ENCODE measurements around the gene PALM2AKAP2. TPM values are rescaled to one million over a fixed set of nuclear protein-coding genes. Genes with fewer than 3 reads are reported as not detected.

Gene PALM2AKAP2
- total and polyA plus RNA-seq, 2 experiments from 2014 or later: 13.1 to 16.7 TPM

- 33 to 49% methylated on average over 2 of the region's 2 CpGs for WGBS, 2 experiments (ENCODE audit: low coverage in 1 of 2, low lambda C conversion rate in 2 of 2, missing lambda C conversion rate in 2 of 2)
- Histone ChIP-seq H3K27ac (peak overlapping the region; percentile 55), H3K4me2 (ENCODE audit: unreplicated experiment) (no peak overlapping the region)
These were observed 13.6 kb upstream of the PALM2AKAP2 start for GRCh38 chr9:109766351-109766750.

GRCh38 chr9:109767404-109767803 is 12.6 kb upstream of the PALM2AKAP2 start:
- peaks cover 12% of the 10 kb centered on the region; the same call in 1 of the 2 replicates for H3F3A ChIP-seq (ENCODE audit: insufficient read depth)
- no peak for TF ChIP-seq EZH2phosphoT487 (IDR thresholded peaks at IDR 0.05; ENCODE audit: insufficient read depth, low read depth)
- no peak for TF ChIP-seq EZH2 (IDR thresholded peaks at IDR 0.05; ENCODE audit: insufficient read depth, poor library complexity, severe bottlenecking)
- no peaks in the 10 kb centered on the region for H3K79me2 ChIP-seq (ENCODE audit: insufficient read depth)
- no peaks in the 10 kb centered on the region for H3K27me3 ChIP-seq (replicated peaks; ENCODE audit: insufficient read depth)
- H3K36me3 ChIP-seq (ENCODE audit: low read depth): no peaks in the 10 kb centered on the region
- DNase-seq: no peak
- H3K9ac ChIP-seq: no peak overlapping the region
- WGBS, 2 experiments (ENCODE audit: low coverage in 1 of 2, low lambda C conversion rate in 2 of 2, missing lambda C conversion rate in 2 of 2): 83 to 88% methylated on average over 4 of the region's 4 CpGs
- no peak overlapping the region for H3K4me2 ChIP-seq (ENCODE audit: unreplicated experiment)
- no peak overlapping the region for H3K4me3 ChIP-seq
- in situ Hi-C loops (cut with MboI): no loop called here
- no peaks in the 10 kb centered on the region for H3K9me3 ChIP-seq (ENCODE audit: low read depth)
- no peaks in the 10 kb centered on the region for H4K20me1 ChIP-seq (ENCODE audit: insufficient read depth)
- no peak overlapping the region for H2AFZ ChIP-seq
- H3K4me1 ChIP-seq (ENCODE audit: insufficient read depth): peaks cover 49% of the 10 kb centered on the region
- H3K27ac ChIP-seq: no peak overlapping the region
- no peaks in the 10 kb centered on the region for H3K9me2 ChIP-seq (ENCODE audit: insufficient read depth)

More at GRCh38 chr9:109766351-109766750, 13.6 kb upstream of the PALM2AKAP2 start:
- Histone ChIP-seq H3K4me3 (no peak overlapping the region), H3K9me3 (ENCODE audit: low read depth) (no peaks in the 10 kb centered on the region), H3K9me2 (ENCODE audit: insufficient read depth) (no peaks in the 10 kb centered on the region), H3K36me3 (ENCODE audit: low read depth) (no peaks in the 10 kb centered on the region), H4K20me1 (ENCODE audit: insufficient read depth) (no peaks in the 10 kb centered on the region), H3K27me3 (replicated peaks; ENCODE audit: insufficient read depth) (no peaks in the 10 kb centered on the region), H3K79me2 (ENCODE audit: insufficient read depth) (no peaks in the 10 kb centered on the region), H3F3A (ENCODE audit: insufficient read depth) (peaks cover 12% of the 10 kb centered on the region; the same call in 1 of the 2 replicates), H2AFZ (no peak overlapping the region), H3K9ac (0 out of 2 replicates have a peak overlapping the region, but pooled peaks have one; percentile 14), H3K4me1 (ENCODE audit: insufficient read depth) (peaks cover 38% of the 10 kb centered on the region)
- peak; percentile 93 for DNase-seq
- in situ Hi-C loops (cut with MboI): no loop called here
- TF ChIP-seq EZH2phosphoT487 (IDR thresholded peaks at IDR 0.05; ENCODE audit: insufficient read depth, low read depth) (no peak), EZH2 (IDR thresholded peaks at IDR 0.05; ENCODE audit: insufficient read depth, poor library complexity, severe bottlenecking) (no peak)

GRCh38 chr9:109767814-109768213 is 12.2 kb upstream of the PALM2AKAP2 start:
- Histone ChIP-seq H3K9ac (no peak overlapping the region), H3K36me3 (ENCODE audit: low read depth) (no peaks in the 10 kb centered on the region), H3F3A (ENCODE audit: insufficient read depth) (peaks cover 12% of the 10 kb centered on the region; the same call in 1 of the 2 replicates), H3K4me3 (no peak overlapping the region), H4K20me1 (ENCODE audit: insufficient read depth) (no peaks in the 10 kb centered on the region), H3K9me2 (ENCODE audit: insufficient read depth) (no peaks in the 10 kb centered on the region), H3K4me1 (ENCODE audit: insufficient read depth) (peaks cover 50% of the 10 kb centered on the region), H3K9me3 (ENCODE audit: low read depth) (no peaks in the 10 kb centered on the region), H3K79me2 (ENCODE audit: insufficient read depth) (no peaks in the 10 kb centered on the region), H3K27ac (no peak overlapping the region), H2AFZ (no peak overlapping the region), H3K4me2 (ENCODE audit: unreplicated experiment) (no peak overlapping the region), H3K27me3 (replicated peaks; ENCODE audit: insufficient read depth) (no peaks in the 10 kb centered on the region)
- in situ Hi-C loops (cut with MboI): no loop called here
- no peak for DNase-seq
- no peak for TF ChIP-seq EZH2phosphoT487 (IDR thresholded peaks at IDR 0.05; ENCODE audit: insufficient read depth, low read depth)
- no peak for TF ChIP-seq EZH2 (IDR thresholded peaks at IDR 0.05; ENCODE audit: insufficient read depth, poor library complexity, severe bottlenecking)
- 92 to 97% methylated on average over 1 of the region's 1 CpG for WGBS, 2 experiments (ENCODE audit: low coverage in 1 of 2, low lambda C conversion rate in 2 of 2, missing lambda C conversion rate in 2 of 2)

GRCh38 chr9:109769250-109769649 is 10.7 kb upstream of the PALM2AKAP2 start:
- no peaks in the 10 kb centered on the region for H4K20me1 ChIP-seq (ENCODE audit: insufficient read depth)
- no peak overlapping the region for H3K27ac ChIP-seq
- H3K9ac ChIP-seq: no peak overlapping the region
- in situ Hi-C loops (cut with MboI): no loop called here
- 13% methylated on average over 2 of the region's 2 CpGs for WGBS, 2 experiments (ENCODE audit: low coverage in 1 of 2, low lambda C conversion rate in 2 of 2, missing lambda C conversion rate in 2 of 2)
- H3K79me2 ChIP-seq (ENCODE audit: insufficient read depth): no peaks in the 10 kb centered on the region
- no peaks in the 10 kb centered on the region for H3K9me2 ChIP-seq (ENCODE audit: insufficient read depth)
- H3K27me3 ChIP-seq (replicated peaks; ENCODE audit: insufficient read depth): no peaks in the 10 kb centered on the region
- H3K4me1 ChIP-seq (ENCODE audit: insufficient read depth): peaks cover 50% of the 10 kb centered on the region
- peak; percentile 56 for DNase-seq
- H3K36me3 ChIP-seq (ENCODE audit: low read depth): no peaks in the 10 kb centered on the region
- H3K9me3 ChIP-seq (ENCODE audit: low read depth): no peaks in the 10 kb centered on the region
- peak overlapping the region; percentile 52 for H3K4me2 ChIP-seq (ENCODE audit: unreplicated experiment)
- TF ChIP-seq EZH2 (IDR thresholded peaks at IDR 0.05; ENCODE audit: insufficient read depth, poor library complexity, severe bottlenecking) (no peak), EZH2phosphoT487 (IDR thresholded peaks at IDR 0.05; ENCODE audit: insufficient read depth, low read depth) (no peak)
- H3K4me3 ChIP-seq: no peak overlapping the region
- peaks cover 12% of the 10 kb centered on the region; the same call in 1 of the 2 replicates for H3F3A ChIP-seq (ENCODE audit: insufficient read depth)
- no peak overlapping the region for H2AFZ ChIP-seq

Measured in GM23248 (cell line).